ENCODE data around the gene FBXW7.

GRCh38 chr4:152321398-152321797 is 214.5 kb downstream of the FBXW7 start:
- TF ChIP-seq CTCF (IDR thresholded peaks at IDR 0.05): no peak
- no peak for TF ChIP-seq POLR2A (IDR thresholded peaks at IDR 0.05)

Data from lower leg skin (tissue), 3 donors.